ENCODE results near the gene C4orf50.

GRCh38 chr4:6017800-6018199, 431 bp downstream of the C4orf50 start:
- TF ChIP-seq CTCF (IDR thresholded peaks at IDR 0.05; ENCODE audit: insufficient read depth, low read length) (no peak), REST (IDR thresholded peaks at IDR 0.05; ENCODE audit: insufficient replicate concordance, low read depth) (no peak), POLR2AphosphoS5 (IDR thresholded peaks at IDR 0.05; ENCODE audit: low read depth) (no peak), GABPA (IDR thresholded peaks at IDR 0.05; ENCODE audit: low read depth) (no peak), SPI1 (IDR thresholded peaks at IDR 0.05; ENCODE audit: borderline replicate concordance, low read depth) (no peak)
